ENCODE data around the gene SEMA6A. TPM values are rescaled to one million over a fixed set of nuclear protein-coding genes. Genes with fewer than 3 reads are reported as not detected.

The SEMA6A gene
- total and polyA plus RNA-seq, 2 experiments from 2014 or later, result 13.2 to 27.6 TPM

- no peak overlapping the region for H3K4me3 ChIP-seq
- no peaks in the 10 kb centered on the region for H3K36me3 ChIP-seq
- H3K9me3 ChIP-seq (ENCODE audit: low read depth), result no peaks in the 10 kb centered on the region
- H3K27ac ChIP-seq, result no peak overlapping the region
- H3K4me1 ChIP-seq (ENCODE audit: low read depth), result no peaks in the 10 kb centered on the region
- TF ChIP-seq CTCF (IDR thresholded peaks at IDR 0.05; ENCODE audit: low read depth, low read length), result no peak
- H3K27me3 ChIP-seq, result no peaks in the 10 kb centered on the region
- DNase-seq (ENCODE audit: low read depth in 1 of 2, low spot score in 1 of 2), result no peak
Measured at GRCh38 chr5:116613445-116613844, 38.8 kb upstream of the SEMA6A start.

GRCh38 chr5:116612431-116612830 lies 37.8 kb upstream of the SEMA6A start:
- Histone ChIP-seq H3K36me3 (no peaks in the 10 kb centered on the region), H3K4me3 (no peak overlapping the region), H3K27ac (no peak overlapping the region), H3K4me1 (ENCODE audit: low read depth) (no peaks in the 10 kb centered on the region), H3K9me3 (ENCODE audit: low read depth) (no peaks in the 10 kb centered on the region), H3K27me3 (no peaks in the 10 kb centered on the region)
- no peak for TF ChIP-seq CTCF (IDR thresholded peaks at IDR 0.05; ENCODE audit: low read depth, low read length)
- DNase-seq (ENCODE audit: low read depth in 1 of 2, low spot score in 1 of 2), result no peak

- no peaks in the 10 kb centered on the region for H3K36me3 ChIP-seq
- H3K4me1 ChIP-seq (ENCODE audit: low read depth), result no peaks in the 10 kb centered on the region
- no peak for DNase-seq (ENCODE audit: low read depth in 1 of 2, low spot score in 1 of 2)
- H3K27me3 ChIP-seq, result peaks cover 3% of the 10 kb centered on the region
- no peak overlapping the region for H3K27ac ChIP-seq
- TF ChIP-seq CTCF (IDR thresholded peaks at IDR 0.05; ENCODE audit: low read depth, low read length), result no peak
- H3K9me3 ChIP-seq (ENCODE audit: low read depth), result no peaks in the 10 kb centered on the region
- no peak overlapping the region for H3K4me3 ChIP-seq
Measured at GRCh38 chr5:116605310-116606070, 30.9 kb upstream of the SEMA6A start.

- DNase-seq (ENCODE audit: low read depth in 1 of 2, low spot score in 1 of 2), result no peak
- no peak for TF ChIP-seq CTCF (IDR thresholded peaks at IDR 0.05; ENCODE audit: low read depth, low read length)
- Histone ChIP-seq H3K9me3 (ENCODE audit: low read depth) (no peaks in the 10 kb centered on the region), H3K4me1 (ENCODE audit: low read depth) (no peaks in the 10 kb centered on the region), H3K36me3 (no peaks in the 10 kb centered on the region), H3K4me3 (no peak overlapping the region), H3K27me3 (peaks cover 3% of the 10 kb centered on the region), H3K27ac (no peak overlapping the region)
Measured at GRCh38 chr5:116604805-116605204, 30.2 kb upstream of the SEMA6A start.

GRCh38 chr5:116600876-116601275 lies 26.3 kb upstream of the SEMA6A start:
- Histone ChIP-seq H3K4me3 (no peak overlapping the region), H3K36me3 (no peaks in the 10 kb centered on the region), H3K9me3 (ENCODE audit: low read depth) (no peaks in the 10 kb centered on the region), H3K27me3 (peaks cover 3% of the 10 kb centered on the region), H3K27ac (no peak overlapping the region), H3K4me1 (ENCODE audit: low read depth) (no peaks in the 10 kb centered on the region)
- DNase-seq (ENCODE audit: low read depth in 1 of 2, low spot score in 1 of 2), result no peak
- no peak for TF ChIP-seq CTCF (IDR thresholded peaks at IDR 0.05; ENCODE audit: low read depth, low read length)

Data from cardiac muscle cell (in vitro differentiated cells and primary cell).